NCI-H2196 (cell line): ENCODE measurements around the gene PSMA4.
"Not testable (repeated sequence)": the region's sequence is repeated elsewhere in the genome, so short reads cannot be mapped to it uniquely, and the experiment has no call there.

Experiments used
- DNase-seq: peaks from one replicate; lab custom pipeline; 2025; ENCODE audit not compliant: unreplicated experiment; lab: John Stamatoyannopoulos, UW

PSMA4 gene

GRCh38 chr15:78540141-78540870 is at the start of gene PSMA4:
Gene PSMA4 (plus strand): TSS chr15:78540444. CDS start chr15:78541928, 1,484 bp downstream.
- DNase-seq = peak; percentile 76

- no peak for DNase-seq
Observed at GRCh38 chr15:78492872-78493271, 47.4 kb upstream of the PSMA4 start.

GRCh38 chr15:78501857-78502256 is 38.4 kb upstream of the PSMA4 start:
- no peak for DNase-seq

GRCh38 chr15:78502641-78503040 is 37.6 kb upstream of the PSMA4 start:
- no peak for DNase-seq

- DNase-seq = peak; percentile 89
Observed at GRCh38 chr15:78506971-78507830, 33.0 kb upstream of the PSMA4 start, which contains the start of gene HYKK. Gene HYKK (plus strand): TSS chr15:78507577. CDS start chr15:78513089, 5,512 bp downstream.

- DNase-seq = no peak
Observed at GRCh38 chr15:78507831-78508160, 32.4 kb upstream of the PSMA4 start.

GRCh38 chr15:78508272-78508671 is 32.0 kb upstream of the PSMA4 start:
- DNase-seq = no peak

- no peak for DNase-seq
Observed at GRCh38 chr15:78509726-78510312, 30.4 kb upstream of the PSMA4 start.

GRCh38 chr15:78520035-78520434 is 20.2 kb upstream of the PSMA4 start:
- DNase-seq = not testable (repeated sequence)

- DNase-seq = no peak
Observed at GRCh38 chr15:78524230-78524629, 16.0 kb upstream of the PSMA4 start.

GRCh38 chr15:78527325-78527724 is 12.9 kb upstream of the PSMA4 start:
- no peak for DNase-seq

GRCh38 chr15:78533331-78533730 is 6.9 kb upstream of the PSMA4 start:
- no peak for DNase-seq

- no peak for DNase-seq
Observed at GRCh38 chr15:78536134-78536533, 4.1 kb upstream of the PSMA4 start.

- DNase-seq = no peak
Observed at GRCh38 chr15:78537266-78537905, 2.9 kb upstream of the PSMA4 start.

- no peak for DNase-seq
Observed at GRCh38 chr15:78538358-78538757, 1.9 kb upstream of the PSMA4 start.

- DNase-seq = not testable (repeated sequence)
Observed at GRCh38 chr15:78539464-78540140, 642 bp upstream of the PSMA4 start.

GRCh38 chr15:78540871-78541743 is 863 bp downstream of the PSMA4 start:
- DNase-seq = no peak

GRCh38 chr15:78541744-78542034 is 1.4 kb downstream of the PSMA4 start:
- DNase-seq = no peak

GRCh38 chr15:78542647-78543046 is 2.4 kb downstream of the PSMA4 start:
- DNase-seq = no peak

- no peak for DNase-seq
Observed at GRCh38 chr15:78550194-78550593, 9.9 kb downstream of the PSMA4 start.
